SU-DHL-6 (cell line): ENCODE data around the gene MYO7B.

Experiments used
- H2AFZ ChIP-seq: fragments of 200-600 bp; sonication (generic); 2 replicates; pipeline ENCODE4 v1.6.1; 2014; ENCODE audit warnings: low read depth, mild to moderate bottlenecking, moderate library complexity, mixed read lengths, antibody characterized with exemption, low read length; ENCODE audit not compliant: severe bottlenecking
- H3F3A ChIP-seq: fragments of 200-600 bp; shearing (Covaris generic); 2 replicates; pipeline ENCODE4 v1.6.0; 2016; ENCODE audit warnings: antibody characterized with exemption, mild to moderate bottlenecking; ENCODE audit not compliant: insufficient read depth
- H3K27ac ChIP-seq: fragments of 200-600 bp; sonication (generic); 2 replicates; pipeline ENCODE4 v1.5.1; 2016; ENCODE audit warnings: low read depth, mild to moderate bottlenecking, low read length, moderate library complexity, mixed read lengths
- H3K27me3 ChIP-seq: fragments of 200-600 bp; sonication (generic), shearing (Covaris generic); 2 replicates; pipeline ENCODE4 v1.6.0; 2014; ENCODE audit warnings: mild to moderate bottlenecking, low read length
- H3K36me3 ChIP-seq: fragments of 200-600 bp; sonication (generic); 2 replicates; pipeline ENCODE4 v1.6.1; 2014; ENCODE audit warnings: mild to moderate bottlenecking, low read length, mixed read lengths
- H3K4me2 ChIP-seq: fragments of 300-600, 200-600 bp; shearing (Covaris generic), sonication (generic); 2 replicates; pipeline ENCODE4 v1.6.0; 2014; ENCODE audit warnings: low read length, low read depth, mild to moderate bottlenecking; ENCODE audit not compliant: poor library complexity, severe bottlenecking
- H3K4me3 ChIP-seq: fragments of 200-600 bp; sonication (generic); 2 replicates; pipeline ENCODE4 v1.5.1; 2014; ENCODE audit warnings: antibody characterized with exemption, low read length, mild to moderate bottlenecking, mixed read lengths; ENCODE audit not compliant: insufficient read depth, poor library complexity, severe bottlenecking
- H3K79me2 ChIP-seq: fragments of 200-600 bp; sonication (generic); 2 replicates; pipeline ENCODE4 v1.6.1; 2014; ENCODE audit warnings: mild to moderate bottlenecking, low read length, moderate library complexity; ENCODE audit not compliant: insufficient read depth
- H3K9ac ChIP-seq: fragments of 200-600 bp; sonication (generic); 2 replicates; pipeline ENCODE4 v1.7.0; 2014; ENCODE audit warnings: mild to moderate bottlenecking, low read length
- H3K9me2 ChIP-seq: fragments of 200-600 bp; sonication (generic); replicated peaks from 2 replicates; pipeline ENCODE4 v1.6.1; 2014; ENCODE audit warnings: low read length; ENCODE audit not compliant: insufficient read depth
- H3K9me3 ChIP-seq: fragments of 200-600 bp; sonication (generic); 2 replicates; pipeline ENCODE4 v1.6.1; 2014; ENCODE audit warnings: low read length, mixed read lengths; ENCODE audit not compliant: insufficient read depth
- H4K20me1 ChIP-seq: fragments of 200-600 bp; sonication (generic); 2 replicates; pipeline ENCODE4 v1.6.1; 2014; ENCODE audit warnings: low read depth, mild to moderate bottlenecking, antibody characterized with exemption, low read length, moderate library complexity, mixed read lengths
- EZH2phosphoT487 ChIP-seq: fragments of 200-600 bp; sonication (generic), shearing (Covaris generic); conservative IDR thresholded peaks from 2 replicates; pipeline ENCODE4 v1.6.1; 2018; ENCODE audit warnings: mild to moderate bottlenecking, antibody characterized with exemption, low read length, moderate library complexity, mixed read lengths
- TF ChIP-seq, protein P1 (sequence below): fragments of 200-600 bp; sonication (generic); IDR thresholded peaks from one replicate; pipeline ENCODE4 v1.5.1; 2017; ENCODE audit warnings: antibody characterized with exemption, mild to moderate bottlenecking, low read length, moderate library complexity; ENCODE audit not compliant: insufficient read depth, poor library complexity, severe bottlenecking

MYO7B gene

DNA sequence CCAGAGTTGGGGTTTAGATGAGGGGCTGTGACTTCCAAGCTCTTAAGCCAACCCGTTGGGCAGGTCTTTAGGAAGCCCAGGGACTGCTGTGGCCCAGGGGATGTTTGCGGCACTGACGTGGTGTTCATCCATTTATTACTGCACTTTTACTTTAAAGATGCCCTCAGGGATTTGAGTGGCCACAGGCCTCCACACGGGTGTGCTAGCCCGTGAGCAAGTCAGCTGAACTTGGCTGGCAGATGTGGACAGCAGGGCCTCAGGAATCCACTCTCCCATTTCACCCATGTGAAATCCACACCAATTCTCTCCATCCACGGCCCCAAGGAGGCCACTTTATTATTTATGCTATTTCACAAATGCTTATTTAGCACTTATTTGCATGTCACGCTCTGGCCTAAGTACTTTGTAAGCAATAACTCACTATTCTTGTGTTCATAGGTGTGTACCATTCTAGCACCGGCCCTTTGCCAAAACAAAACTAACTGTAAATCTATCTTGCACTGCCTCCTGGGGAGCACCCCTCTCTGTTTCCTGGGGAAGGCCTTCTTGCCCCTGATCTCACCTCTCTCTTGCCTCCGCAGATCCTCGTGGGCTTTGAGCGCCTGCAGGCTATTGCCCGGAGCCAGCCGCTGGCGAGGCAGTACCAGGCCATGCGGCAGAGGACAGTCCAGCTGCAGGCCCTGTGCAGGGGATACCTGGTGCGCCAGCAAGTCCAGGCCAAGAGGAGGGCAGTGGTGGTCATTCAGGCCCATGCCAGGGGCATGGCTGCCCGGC lies 71.3 kb downstream of the MYO7B start:
- H3K79me2 ChIP-seq = no peaks in the 10 kb centered on the region
- no peaks in the 10 kb centered on the region for H3F3A ChIP-seq
- no peak for TF ChIP-seq EZH2phosphoT487
- TF ChIP-seq, protein P1, sequence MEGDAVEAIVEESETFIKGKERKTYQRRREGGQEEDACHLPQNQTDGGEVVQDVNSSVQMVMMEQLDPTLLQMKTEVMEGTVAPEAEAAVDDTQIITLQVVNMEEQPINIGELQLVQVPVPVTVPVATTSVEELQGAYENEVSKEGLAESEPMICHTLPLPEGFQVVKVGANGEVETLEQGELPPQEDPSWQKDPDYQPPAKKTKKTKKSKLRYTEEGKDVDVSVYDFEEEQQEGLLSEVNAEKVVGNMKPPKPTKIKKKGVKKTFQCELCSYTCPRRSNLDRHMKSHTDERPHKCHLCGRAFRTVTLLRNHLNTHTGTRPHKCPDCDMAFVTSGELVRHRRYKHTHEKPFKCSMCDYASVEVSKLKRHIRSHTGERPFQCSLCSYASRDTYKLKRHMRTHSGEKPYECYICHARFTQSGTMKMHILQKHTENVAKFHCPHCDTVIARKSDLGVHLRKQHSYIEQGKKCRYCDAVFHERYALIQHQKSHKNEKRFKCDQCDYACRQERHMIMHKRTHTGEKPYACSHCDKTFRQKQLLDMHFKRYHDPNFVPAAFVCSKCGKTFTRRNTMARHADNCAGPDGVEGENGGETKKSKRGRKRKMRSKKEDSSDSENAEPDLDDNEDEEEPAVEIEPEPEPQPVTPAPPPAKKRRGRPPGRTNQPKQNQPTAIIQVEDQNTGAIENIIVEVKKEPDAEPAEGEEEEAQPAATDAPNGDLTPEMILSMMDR = no peak
- H3K27ac ChIP-seq = no peak overlapping the region
- H3K27me3 ChIP-seq = no peaks in the 10 kb centered on the region; the same call in 1 of the 2 replicates
- H2AFZ ChIP-seq = no peak overlapping the region
- no peaks in the 10 kb centered on the region for H3K9me2 ChIP-seq
- no peak overlapping the region for H3K9ac ChIP-seq
- no peaks in the 10 kb centered on the region for H4K20me1 ChIP-seq
- no peaks in the 10 kb centered on the region for H3K9me3 ChIP-seq
- no peak overlapping the region for H3K4me2 ChIP-seq
- no peaks in the 10 kb centered on the region for H3K36me3 ChIP-seq
- no peak overlapping the region for H3K4me3 ChIP-seq

DNA sequence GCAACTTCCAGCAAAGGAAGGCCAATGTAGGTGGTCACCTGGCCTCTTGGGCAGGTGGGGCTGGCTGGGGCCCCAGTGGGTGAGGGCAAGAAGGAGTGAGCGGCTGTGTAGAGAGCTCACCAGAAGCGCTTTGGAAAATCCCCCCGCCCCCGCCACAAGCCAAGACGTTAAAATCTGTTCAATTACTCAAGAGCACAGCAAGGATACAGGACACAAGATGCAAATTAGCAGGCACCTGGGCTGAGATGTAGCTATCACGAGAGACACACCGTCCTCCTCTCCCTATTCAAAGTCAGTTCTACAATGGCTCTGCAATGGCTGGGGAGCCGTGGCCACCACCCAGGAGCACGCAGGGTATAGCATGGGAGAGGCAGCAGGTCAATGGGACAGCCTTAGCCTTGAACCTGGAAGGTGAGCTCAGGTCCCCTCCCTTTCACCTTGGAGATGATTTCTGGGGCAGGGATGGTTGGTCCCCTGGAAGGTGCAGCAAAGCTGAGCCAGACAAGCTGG lies 72.0 kb downstream of the MYO7B start:
- H3K4me2 ChIP-seq = no peak overlapping the region
- TF ChIP-seq, protein P1 = no peak
- no peak for TF ChIP-seq EZH2phosphoT487
- H3K27me3 ChIP-seq = no peaks in the 10 kb centered on the region; the same call in 1 of the 2 replicates

DNA sequence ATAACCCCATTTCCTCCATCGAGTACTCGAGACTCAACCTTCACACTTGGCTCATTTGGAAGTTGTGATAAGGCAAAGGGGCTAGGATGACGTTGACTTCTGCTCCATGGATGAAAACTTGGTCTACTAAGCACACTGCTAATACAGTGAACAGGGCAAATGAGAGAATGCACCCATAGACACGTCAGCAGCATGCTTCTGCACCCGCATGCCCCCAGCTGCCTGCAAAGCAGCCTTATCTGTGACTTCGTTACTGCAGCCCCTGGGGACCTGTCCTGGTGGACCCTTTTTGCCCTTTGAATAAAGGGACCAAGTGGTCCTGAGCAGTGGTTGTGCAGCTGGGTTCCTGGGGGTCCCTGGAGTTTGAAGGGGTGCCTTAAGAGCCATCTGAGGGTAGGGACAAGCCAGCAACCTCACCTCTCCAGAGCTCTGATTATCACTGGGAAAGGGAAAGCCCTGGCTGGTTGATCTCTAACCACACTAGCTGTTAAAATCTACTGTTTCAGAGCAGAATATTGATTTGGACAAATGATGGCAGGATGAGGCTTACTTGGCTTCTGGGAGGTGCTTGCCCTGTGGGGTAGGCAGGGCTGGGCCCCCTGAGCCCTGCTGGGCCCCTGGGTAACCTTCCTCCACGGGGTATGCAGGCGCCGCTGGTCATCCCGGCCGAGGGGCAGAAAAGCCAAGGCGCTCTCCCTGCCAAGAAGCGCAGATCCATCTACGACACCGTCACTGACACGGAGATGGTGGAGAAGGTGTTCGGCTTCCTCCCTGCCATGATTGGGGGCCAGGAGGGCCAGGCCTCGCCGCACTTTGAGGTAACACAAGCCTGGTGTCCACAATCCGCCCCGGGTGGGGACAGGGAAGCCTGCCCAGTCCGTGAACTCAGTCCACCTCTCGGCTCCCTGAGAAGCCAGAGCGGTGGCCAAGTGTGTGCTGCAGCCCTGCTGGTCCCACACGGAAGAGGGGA lies 72.9 kb downstream of the MYO7B start:
- no peak for TF ChIP-seq EZH2phosphoT487
- TF ChIP-seq, protein P1 = no peak
- no peaks in the 10 kb centered on the region for H3F3A ChIP-seq
- H3K27ac ChIP-seq = no peak overlapping the region

More for the DNA sequence above, 72.0 kb downstream of the MYO7B start:
- Histone ChIP-seq H3K4me3 (no peak overlapping the region), H3F3A (no peaks in the 10 kb centered on the region), H3K79me2 (no peaks in the 10 kb centered on the region), H3K36me3 (no peaks in the 10 kb centered on the region), H3K9me3 (no peaks in the 10 kb centered on the region), H4K20me1 (no peaks in the 10 kb centered on the region), H3K9me2 (no peaks in the 10 kb centered on the region), H2AFZ (no peak overlapping the region), H3K27ac (no peak overlapping the region), H3K9ac (no peak overlapping the region)

More for the DNA sequence above, 72.9 kb downstream of the MYO7B start:
- H3K4me3 ChIP-seq = no peak overlapping the region
- H2AFZ ChIP-seq = no peak overlapping the region
- H4K20me1 ChIP-seq = no peaks in the 10 kb centered on the region
- no peak overlapping the region for H3K4me2 ChIP-seq
- H3K9ac ChIP-seq = no peak overlapping the region
- H3K27me3 ChIP-seq = no peaks in the 10 kb centered on the region; the same call in 1 of the 2 replicates
- no peaks in the 10 kb centered on the region for H3K36me3 ChIP-seq
- no peaks in the 10 kb centered on the region for H3K9me2 ChIP-seq
- no peaks in the 10 kb centered on the region for H3K9me3 ChIP-seq
- H3K79me2 ChIP-seq = no peaks in the 10 kb centered on the region
